HG02588 (cell line): ENCODE measurements around the gene FAM53B.

Experiments
- ATAC-seq: cut with Tn5 transposase; IDR thresholded peaks from one replicate; pipeline ENCODE4 v1.9.1; 2021; ENCODE audit warnings: mild to moderate bottlenecking, moderate library complexity; ENCODE audit not compliant: unreplicated experiment

The FAM53B gene

GRCh38 chr10:124652200-124652599 is 92.0 kb downstream of the FAM53B start:
- ATAC-seq: no peak

GRCh38 chr10:124651402-124651891 is 92.7 kb downstream of the FAM53B start:
- ATAC-seq: no peak

GRCh38 chr10:124650820-124651401 is 93.3 kb downstream of the FAM53B start:
- peak; percentile 45 for ATAC-seq

GRCh38 chr10:124650263-124650662 is 93.9 kb downstream of the FAM53B start:
- ATAC-seq: no peak

- no peak for ATAC-seq
Observed at GRCh38 chr10:124649214-124649613, 95.0 kb downstream of the FAM53B start.

- no peak for ATAC-seq
Observed at GRCh38 chr10:124648738-124649137, 95.4 kb downstream of the FAM53B start.

GRCh38 chr10:124648131-124648475 is 96.1 kb downstream of the FAM53B start:
- ATAC-seq: no peak

GRCh38 chr10:124647421-124648130 is 96.6 kb downstream of the FAM53B start:
- peak; percentile 56 for ATAC-seq

GRCh38 chr10:124646483-124647352 is 97.5 kb downstream of the FAM53B start:
- no peak for ATAC-seq

GRCh38 chr10:124645467-124646095 is 98.6 kb downstream of the FAM53B start:
- ATAC-seq: no peak

- ATAC-seq: no peak
Observed at GRCh38 chr10:124644771-124645415, 99.3 kb downstream of the FAM53B start.

- ATAC-seq: no peak
Observed at GRCh38 chr10:124644236-124644635, 99.9 kb downstream of the FAM53B start.

GRCh38 chr10:124643330-124644009 is 100.7 kb downstream of the FAM53B start:
- ATAC-seq: no peak

GRCh38 chr10:124642088-124642710 is 102.0 kb downstream of the FAM53B start:
- peak; percentile 2 for ATAC-seq

GRCh38 chr10:124641282-124642087 is 102.7 kb downstream of the FAM53B start:
- ATAC-seq: peak; percentile 56

- ATAC-seq: peak; percentile 60
Observed at GRCh38 chr10:124640538-124641231, 103.5 kb downstream of the FAM53B start.

- no peak for ATAC-seq
Observed at GRCh38 chr10:124640056-124640455, 104.1 kb downstream of the FAM53B start.

GRCh38 chr10:124639646-124640045 is 104.5 kb downstream of the FAM53B start:
- ATAC-seq: no peak
